HG03571 (cell line): ENCODE results near the gene CNOT6.

Experiments
- ATAC-seq: cut with Tn5 transposase; IDR thresholded peaks from one replicate; pipeline ENCODE4 v1.9.1; 2021; ENCODE audit not compliant: unreplicated experiment

Gene CNOT6

DNA sequence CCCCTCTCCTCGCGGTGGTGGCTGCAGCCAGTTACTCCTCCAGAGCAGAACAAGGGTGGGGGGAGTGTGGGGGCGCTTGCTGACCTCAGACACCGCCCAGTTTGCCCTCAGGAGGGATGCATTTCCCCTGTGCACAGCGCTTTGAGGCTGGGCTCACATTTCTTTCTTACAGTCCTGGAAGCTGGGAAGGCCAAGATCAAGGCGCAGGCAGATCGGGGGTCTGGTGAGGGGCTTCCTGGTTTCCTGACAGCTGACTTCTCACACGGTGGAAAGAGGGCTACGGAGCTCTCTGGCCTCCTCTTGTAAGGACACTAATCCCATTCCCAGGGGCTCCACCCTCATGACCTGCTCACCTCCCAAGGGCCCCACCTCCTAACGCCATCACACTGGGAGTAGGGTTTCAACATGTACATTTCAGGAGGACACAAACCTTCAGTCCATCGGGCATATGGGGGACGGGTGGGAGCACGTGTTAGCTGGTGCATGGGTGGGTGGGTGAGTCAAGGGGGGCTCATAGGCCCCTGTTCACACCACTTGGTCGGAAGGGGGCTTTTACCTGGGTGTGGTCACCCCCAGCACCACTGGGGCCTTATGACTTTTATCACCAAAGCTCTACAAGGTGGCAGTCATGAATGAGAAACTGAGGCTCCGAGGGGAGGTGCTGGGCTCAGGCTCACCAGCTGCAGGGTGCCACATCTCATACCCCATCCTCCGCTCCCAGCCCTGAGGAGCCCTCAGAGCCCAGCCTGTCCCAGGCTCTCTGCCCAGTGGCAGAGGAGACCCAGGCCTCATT lies 104.8 kb downstream of the CNOT6 start:
- ATAC-seq, result no peak

- no peak for ATAC-seq
Observed at GRCh38 chr5:180599590-180599914, 105.4 kb downstream of the CNOT6 start.

DNA sequence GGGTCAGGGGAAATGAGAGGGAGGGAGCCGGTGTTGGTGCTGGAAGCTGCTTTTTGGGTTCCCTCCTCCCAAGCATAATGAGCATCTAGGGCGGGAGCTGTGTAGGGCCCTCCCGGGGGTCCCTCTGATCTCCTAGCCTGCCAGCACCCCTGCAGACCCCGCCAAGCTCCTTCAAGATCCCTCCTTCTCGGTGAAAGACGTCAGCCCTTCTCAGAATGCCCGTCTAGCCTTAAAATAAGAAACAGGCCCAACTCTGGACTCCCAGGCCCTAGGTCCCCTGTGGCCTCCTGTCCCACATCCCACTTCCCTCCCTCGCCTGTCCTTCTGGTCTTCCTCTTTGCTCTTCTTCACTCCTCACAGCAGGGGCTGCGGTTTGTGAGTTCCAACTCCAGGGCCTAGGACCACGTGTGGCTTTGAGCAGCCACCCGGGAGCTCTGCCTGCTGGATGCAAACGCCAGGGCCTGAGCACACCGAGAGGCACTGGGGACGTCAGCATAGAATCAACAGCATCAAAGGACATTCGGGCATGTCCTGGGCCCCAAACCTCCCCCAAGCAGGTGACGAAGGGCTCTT lies 105.9 kb downstream of the CNOT6 start:
- no peak for ATAC-seq

GRCh38 chr5:180600554-180601041 lies 106.4 kb downstream of the CNOT6 start:
- no peak for ATAC-seq

GRCh38 chr5:180601591-180602480 lies 107.7 kb downstream of the CNOT6 start:
- no peak for ATAC-seq

DNA sequence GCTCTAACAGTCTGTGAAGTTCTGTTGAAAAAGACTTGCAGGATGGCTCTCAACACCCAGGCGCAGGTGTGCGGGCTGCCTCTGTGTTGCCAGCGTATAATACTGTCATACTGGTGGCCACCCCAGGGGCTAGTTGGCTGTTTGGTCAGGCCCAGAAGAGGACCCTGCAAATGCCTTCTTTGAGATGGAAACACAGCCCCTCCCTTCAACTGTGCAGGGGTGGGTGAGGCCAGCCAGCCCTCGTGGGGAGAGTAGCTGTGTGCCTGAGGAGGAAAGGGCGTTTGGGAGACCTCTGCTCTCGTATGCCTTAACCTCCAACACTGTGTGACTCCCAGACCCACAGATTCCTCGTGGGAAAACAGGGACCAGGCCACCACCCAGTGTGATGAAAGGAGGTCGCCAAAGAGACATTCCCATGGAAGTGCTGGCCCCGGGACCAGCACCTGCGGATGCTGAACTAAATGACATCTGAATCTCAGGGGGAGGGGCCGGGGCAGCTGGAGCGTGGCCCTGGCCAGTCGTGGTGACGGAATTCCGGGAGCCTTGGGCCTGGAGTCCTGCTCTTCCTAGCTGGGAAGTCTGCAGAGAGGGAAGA lies 108.4 kb downstream of the CNOT6 start:
- ATAC-seq, result no peak

DNA sequence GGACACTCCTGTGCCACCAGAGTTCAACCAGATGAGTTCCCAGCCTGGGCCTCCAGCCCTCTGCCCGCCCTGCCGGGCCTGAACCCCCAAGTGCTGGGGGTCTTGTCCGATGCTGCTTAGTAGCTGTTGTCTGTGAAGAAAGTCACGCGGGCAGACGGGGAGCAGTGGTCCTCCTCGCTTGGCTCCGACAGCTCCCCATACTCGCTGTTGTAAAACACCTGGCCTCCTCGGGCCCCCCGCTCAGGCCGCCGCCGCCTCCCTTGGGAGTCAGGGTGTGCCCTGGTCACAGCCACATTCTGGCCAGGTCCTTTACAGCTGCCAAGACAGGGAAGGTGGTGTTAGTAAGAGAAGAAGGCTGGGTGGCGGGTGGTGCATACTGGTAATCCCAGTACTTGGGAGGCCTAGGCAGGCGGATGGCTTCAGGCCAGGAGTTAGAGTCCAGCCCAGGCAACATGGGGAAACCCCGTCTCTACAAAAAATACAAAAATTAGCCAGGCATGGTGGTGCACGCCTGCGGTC lies 109.0 kb downstream of the CNOT6 start:
- no peak for ATAC-seq

DNA sequence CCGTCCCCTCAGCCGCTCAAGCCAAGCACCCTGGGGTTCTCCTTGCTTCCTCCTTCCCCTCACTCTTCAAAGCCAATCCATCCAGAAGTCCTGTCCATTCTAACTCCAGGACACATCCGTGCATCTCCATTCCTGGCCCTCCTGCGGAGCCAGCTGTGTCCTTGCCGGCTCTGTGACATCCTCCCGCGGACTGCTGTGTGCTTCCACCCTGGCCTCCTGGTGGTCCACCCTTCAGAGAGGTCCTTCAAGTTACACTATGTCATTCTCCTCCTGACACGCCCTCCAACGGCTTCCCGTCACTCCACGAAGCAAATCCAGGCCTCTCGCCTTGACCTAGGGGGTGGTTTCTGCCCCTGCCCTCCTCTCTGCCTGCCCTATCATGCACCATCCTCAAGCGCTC lies 110.1 kb downstream of the CNOT6 start:
- ATAC-seq, result no peak

DNA sequence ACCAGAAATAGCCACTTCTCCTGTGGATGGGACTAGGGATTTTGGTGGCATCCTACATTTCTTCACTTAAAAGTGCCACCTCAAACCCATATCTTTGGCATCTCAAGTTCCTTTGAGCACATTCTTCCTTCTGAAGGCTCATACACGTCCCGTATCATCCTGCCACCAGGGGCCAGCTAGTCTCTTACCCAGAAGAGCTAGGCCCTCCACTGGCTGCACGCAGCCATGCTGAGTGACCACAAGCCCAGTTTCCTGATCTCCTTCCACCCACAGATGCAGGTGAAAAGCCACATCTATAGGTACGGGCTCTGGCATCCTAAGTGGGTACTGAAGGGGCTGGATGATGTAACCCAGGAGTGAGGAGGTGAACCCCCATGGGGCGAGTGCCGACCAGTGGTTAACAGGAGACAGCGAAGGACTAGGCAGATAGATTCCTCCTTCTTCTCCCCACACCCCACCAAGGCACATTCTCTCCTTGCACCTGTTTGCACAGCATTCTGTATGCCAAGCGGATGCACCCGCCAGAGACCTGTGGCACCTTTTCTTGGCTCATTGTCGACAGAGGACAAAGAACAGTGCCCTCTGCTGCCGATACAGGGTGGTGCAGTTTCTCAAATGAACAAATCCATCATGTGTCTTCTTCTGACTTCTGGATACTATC lies 111.5 kb downstream of the CNOT6 start:
- ATAC-seq, result no peak

GRCh38 chr5:180606215-180606785 lies 112.1 kb downstream of the CNOT6 start:
- no peak for ATAC-seq

DNA sequence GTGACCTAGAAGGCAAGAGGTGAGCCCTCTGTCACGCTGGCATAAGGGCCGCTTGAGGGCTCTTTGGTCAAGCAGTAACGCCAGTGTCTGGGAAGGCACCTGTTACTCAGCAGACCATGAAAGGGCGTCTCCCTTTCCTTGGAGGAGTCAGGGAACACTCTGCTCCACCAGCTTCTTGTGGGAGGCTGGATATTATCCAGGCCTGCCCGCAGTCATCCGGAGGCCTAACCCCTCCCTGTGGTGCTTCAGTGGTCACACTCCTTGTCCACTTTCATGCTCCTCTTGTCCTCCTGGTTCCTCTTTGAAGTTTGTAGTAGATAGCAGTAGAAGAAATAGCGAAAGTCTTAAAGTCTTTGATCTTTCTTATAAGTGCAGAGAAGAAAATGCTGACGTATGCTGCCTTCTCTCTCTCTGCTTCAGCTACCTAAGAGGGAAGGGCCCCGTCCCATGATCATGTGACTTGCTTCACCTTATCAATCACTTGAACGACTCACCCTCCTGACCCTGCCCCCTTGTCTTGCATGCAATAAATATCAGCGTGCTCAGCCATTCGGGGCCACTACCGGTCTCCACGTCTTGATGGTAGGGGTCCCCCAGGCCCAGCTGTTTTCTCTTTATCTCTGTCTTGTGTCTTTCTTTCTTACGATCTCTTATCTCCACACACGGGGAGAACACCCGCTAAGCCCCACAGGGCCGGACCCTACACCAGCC lies 113.8 kb downstream of the CNOT6 start:
- ATAC-seq, result no peak

DNA sequence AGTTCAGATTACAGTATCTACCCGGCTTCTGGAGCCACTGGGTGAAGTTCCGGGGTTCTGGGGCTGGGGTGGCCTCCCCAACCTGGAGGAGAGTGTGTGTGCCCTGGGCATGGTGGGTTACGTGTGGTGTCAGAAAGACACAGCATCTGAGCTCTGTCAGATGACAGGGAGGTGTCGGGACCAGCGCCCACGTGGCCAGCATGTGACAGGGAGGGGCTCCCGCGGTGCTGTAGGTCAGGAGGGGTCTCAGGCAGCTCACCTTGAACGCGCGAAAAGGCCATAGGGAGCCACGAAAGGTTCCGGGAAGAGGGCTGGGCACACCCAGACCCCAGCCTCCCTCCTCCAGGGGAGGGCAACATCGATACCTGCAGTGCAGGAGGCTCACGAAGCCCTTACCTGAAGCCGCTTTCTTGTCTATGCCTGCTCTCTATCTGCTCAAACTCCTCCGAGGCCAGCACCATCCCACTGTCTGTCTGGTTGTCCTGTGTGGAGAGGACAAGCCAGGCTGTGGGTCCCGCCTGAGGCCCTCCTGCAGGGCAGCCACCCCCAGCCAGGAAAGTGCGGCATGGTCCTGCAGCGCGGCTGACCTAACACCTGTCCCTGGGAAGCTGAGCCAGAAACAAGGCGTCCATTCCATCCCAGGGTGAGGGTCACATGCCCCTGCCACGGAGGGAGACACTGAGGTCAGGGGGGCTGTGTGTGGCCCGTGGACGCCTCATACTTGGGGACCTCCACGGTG lies 114.6 kb downstream of the CNOT6 start:
- no peak for ATAC-seq

GRCh38 chr5:180609386-180609785 lies 115.2 kb downstream of the CNOT6 start:
- ATAC-seq, result no peak

GRCh38 chr5:180609817-180610550 lies 115.8 kb downstream of the CNOT6 start:
- ATAC-seq, result no peak

GRCh38 chr5:180611140-180611850 lies 117.1 kb downstream of the CNOT6 start:
- ATAC-seq, result no peak

GRCh38 chr5:180612683-180613082 lies 118.5 kb downstream of the CNOT6 start:
- ATAC-seq, result no peak

- no peak for ATAC-seq
Observed at GRCh38 chr5:180613188-180613813, 119.1 kb downstream of the CNOT6 start.
